GM18505 (cell line): Measurements from ENCODE around the gene TBL2.
"Not testable (repeated sequence)": the region's sequence is repeated elsewhere in the genome, so short reads cannot be mapped to it uniquely, and the experiment has no call there.

Experiments used
- ATAC-seq: cut with Tn5 transposase; IDR thresholded peaks from one replicate; pipeline ENCODE4 v1.9.1; 2021; ENCODE audit not compliant: unreplicated experiment
- POLR2A ChIP-seq: IDR thresholded peaks from 4 replicates; pipeline ENCODE4 v1.6.1; 2011; ENCODE audit warnings: borderline replicate concordance; ENCODE audit not compliant: insufficient read depth, insufficient read length; ENCODE audit errors: extremely low read depth

Gene TBL2

GRCh38 chr7:73613954-73614735, 35.8 kb upstream of the TBL2 start:
- ATAC-seq, result no peak
- no peak for TF ChIP-seq POLR2A

GRCh38 chr7:73612598-73613269, 34.4 kb upstream of the TBL2 start:
- ATAC-seq, result no peak
- no peak for TF ChIP-seq POLR2A

- no peak for TF ChIP-seq POLR2A
- no peak for ATAC-seq
These were observed 32.7 kb upstream of the TBL2 start for GRCh38 chr7:73611017-73611555.

DNA sequence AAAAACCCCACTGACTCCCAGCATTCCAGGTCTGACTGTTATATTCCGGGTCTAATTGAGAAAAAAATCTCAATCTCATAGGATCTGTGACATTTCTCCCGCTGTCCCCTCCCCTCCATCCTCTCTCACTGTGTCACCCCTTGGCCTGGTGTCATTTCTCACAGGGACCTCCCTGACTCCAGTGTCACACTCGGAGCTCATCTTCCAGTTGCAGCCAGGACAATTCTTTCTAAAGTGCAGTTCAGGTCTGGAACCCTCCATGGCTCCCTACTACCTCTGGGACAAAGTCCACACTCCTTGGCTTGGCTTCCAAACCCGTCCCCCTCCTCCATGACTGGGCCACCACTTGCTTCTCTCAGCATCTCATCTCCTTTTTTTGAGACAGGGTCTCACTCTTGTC, 31.7 kb upstream of the TBL2 start:
- no peak for ATAC-seq
- TF ChIP-seq POLR2A, result no peak

GRCh38 chr7:73607692-73607983, 29.3 kb upstream of the TBL2 start:
- ATAC-seq, result not testable (repeated sequence)

- no peak for ATAC-seq
- no peak for TF ChIP-seq POLR2A
These were observed 28.7 kb upstream of the TBL2 start for GRCh38 chr7:73606801-73607691.

DNA sequence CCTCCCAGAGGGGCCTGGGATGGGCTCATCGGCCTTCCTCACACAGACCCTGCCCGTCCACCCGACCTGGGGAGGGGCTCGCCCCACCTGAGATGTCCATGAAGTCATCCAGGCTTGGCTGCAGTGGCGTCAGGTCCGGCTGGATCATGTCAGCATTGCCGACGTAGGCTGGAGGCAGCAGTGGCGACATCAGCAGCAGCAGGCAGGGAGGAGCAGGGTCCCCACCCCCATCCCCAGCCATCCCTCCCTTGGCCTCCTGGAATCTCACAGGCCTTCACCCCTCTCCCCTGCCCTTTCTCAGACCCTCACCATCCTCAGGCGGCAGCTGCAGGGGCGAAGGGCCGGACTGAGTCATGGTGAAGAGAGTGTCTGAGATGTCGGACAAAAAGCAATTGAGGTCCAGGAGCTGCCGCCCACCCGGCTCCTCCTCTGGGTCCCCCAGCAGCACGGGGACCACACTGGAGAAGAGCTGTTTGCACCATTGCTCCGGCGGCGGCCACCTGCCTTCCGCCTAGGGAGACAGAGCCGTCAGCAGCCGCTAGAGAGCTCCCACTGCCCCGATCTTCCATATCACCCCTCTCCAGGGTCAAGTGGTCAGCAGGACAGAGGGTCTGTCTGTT, 27.3 kb upstream of the TBL2 start:
- ATAC-seq, result no peak
- TF ChIP-seq POLR2A, result no peak

DNA sequence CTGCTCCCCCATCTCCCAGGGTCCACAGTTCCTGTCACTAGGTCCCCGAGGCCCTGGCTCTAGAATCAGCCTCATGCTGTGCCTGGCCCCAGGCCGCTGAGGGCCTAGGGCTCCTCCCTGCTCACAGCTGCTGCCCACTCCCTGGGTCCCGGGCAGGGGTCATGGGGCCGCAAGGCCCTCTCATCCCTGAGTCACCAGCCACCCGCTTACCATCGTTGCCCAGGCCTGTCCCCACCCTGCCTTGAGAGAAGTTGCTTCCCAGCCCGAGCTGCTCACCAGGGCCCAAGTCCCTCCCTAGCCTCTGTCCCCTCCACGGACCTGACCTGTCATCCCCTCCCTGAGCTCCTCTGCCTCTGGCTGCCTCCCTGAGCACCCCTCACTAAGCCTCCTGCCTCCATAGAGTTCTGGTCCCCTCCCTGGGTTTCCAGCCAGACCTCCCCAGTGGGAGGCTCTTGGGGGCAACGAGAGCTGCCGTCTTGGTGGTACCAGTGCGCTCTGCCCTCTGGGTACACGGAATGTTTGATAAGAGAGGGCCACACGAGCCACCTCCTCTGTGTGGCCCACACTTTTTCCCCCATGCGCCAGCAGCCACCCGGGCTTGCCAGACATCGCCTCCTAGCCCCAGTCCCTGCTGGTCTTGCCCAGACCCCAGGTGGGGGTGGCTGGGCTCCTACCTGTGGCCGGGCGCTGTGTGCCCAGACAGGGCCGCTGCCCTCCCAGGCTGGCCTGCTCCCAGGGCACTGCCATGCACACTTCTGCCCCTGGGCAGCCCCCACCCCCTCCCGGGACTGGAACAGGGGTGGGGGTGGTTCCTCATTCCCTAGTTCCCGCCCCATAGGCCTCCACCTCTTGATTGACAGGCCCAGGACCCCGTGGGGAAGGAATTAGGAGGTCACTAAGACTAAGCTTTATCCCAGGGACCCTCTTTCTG, 24.6 kb upstream of the TBL2 start:
- no peak for ATAC-seq
- TF ChIP-seq POLR2A, result no peak

GRCh38 chr7:73599916-73600315, 21.5 kb upstream of the TBL2 start:
- no peak for TF ChIP-seq POLR2A
- no peak for ATAC-seq

- TF ChIP-seq POLR2A, result no peak
- ATAC-seq, result no peak
These were observed 20.9 kb upstream of the TBL2 start for GRCh38 chr7:73599151-73599882.

DNA sequence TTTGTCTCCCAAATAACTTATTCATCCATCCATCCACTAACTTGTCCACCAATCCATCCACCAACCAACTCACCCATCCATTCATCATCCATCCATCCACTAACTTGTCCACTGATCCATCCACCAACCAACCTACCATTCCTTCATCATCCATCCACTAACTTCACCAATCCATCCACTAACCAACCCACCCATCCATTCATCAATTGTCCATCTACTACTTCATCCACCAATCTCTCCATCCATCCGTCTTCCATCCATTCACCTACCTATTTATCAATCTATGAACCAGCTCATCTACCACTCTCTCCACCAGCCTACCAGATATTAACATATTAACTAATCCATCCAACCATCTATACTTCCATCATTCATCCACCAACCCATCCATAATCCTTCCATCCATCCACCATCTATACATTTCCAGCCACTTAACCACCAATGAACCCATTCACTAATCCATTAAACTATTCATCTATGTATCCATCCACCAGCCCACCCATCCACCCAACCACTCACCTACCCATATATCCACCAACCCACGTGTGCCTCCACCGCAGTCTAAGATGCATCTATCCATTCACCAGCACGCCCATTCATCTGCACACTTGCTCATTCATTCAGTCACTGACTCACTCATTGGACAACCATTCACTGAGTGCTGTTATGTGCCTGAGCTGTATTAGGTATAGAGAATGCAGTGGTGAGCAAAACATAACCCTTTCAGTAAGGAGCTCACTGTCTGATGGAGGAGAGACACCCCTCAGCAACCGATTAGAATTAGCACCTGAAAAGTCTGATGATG, 19.8 kb upstream of the TBL2 start:
- ATAC-seq, result no peak

More for the DNA sequence above, 19.8 kb upstream of the TBL2 start:
- no peak for TF ChIP-seq POLR2A
